Measurements from ENCODE around the gene FBXO41. TPM values are rescaled to one million over a fixed set of nuclear protein-coding genes. Genes with fewer than 3 reads are reported as not detected.
A peak's percentile ranks its signal among the peaks of the same experiment; 100 is the strongest.

FBXO41 gene
- total RNA-seq, 1 experiment from 2014 or later = 34.9 TPM

DNA sequence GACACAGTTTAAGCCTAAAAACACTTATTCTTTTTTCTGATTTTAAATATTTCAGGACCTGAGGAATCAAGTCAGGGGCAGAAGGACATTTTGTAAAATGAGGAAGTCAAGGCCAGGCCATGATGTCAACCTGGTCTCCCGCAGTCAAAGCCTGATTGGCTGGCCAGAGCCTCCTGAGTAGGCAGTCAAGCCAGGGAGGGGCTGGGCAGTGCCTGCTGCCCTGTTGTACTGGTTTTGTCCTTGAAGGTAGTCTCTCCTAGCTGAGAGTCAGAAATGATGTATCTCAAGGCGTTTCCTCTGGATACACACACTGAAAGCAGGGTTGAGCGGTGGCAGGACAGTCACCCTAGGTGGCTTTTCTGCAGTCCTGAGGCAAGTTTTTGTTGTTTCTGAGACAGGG lies 30.4 kb downstream of the FBXO41 start:
- no TSS peak for BruUV-seq (replicated peaks)
- ATAC-seq = peak; percentile 38
- POLR2A ChIA-PET = interaction anchor here (1.2 to 1.3 kb wide), 2 partner anchors 9 kb away, joined by 3 read pairs; no protein-coding TSS in a partner anchor

DNA sequence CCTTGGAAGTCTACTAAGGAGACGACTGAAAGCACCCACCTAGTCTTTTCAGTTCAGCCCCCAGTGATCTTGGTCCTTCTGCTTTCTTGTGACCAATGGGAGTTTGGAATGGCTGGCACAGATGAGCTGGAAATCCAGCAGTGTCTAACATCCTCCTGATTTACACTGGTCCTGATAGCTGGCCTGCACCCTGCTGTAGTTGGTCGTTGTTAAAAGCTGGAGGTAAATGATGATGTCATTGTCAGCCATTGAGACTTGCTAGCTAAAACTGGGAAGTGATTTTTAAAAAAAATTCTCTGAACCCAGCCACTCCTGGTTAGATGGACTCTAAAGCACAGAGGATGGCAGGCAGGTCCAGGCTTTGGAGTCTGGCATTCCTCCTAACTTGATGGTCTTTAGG lies 30.9 kb downstream of the FBXO41 start:
- no peak overlapping the region for H2AFZ ChIP-seq (ENCODE audit: low read depth, low read length, poor library complexity, severe bottlenecking)
- RAD21 ChIA-PET (ENCODE audit: low non-redundant PET in 1 of 2, low total read pairs in 2 of 2, uncharacterized antibody in 2 of 2, unreplicated experiment in 2 of 2) = no interaction called here
- no peak overlapping the region for H3K27ac ChIP-seq (ENCODE audit: low read depth, low read length)
- H3K79me2 ChIP-seq (ENCODE audit: insufficient read depth, low read length) = peaks cover 14% of the 10 kb centered on the region; the same call in 1 of the 2 replicates
- no peaks in the 10 kb centered on the region for H3K9me3 ChIP-seq (ENCODE audit: control insufficient read depth in 1 of 2, insufficient read depth in 1 of 2, low read depth in 1 of 2, low read length in 2 of 2)
- DNase-seq (ENCODE audit: low read depth, low spot score) (no peak), ATAC-seq (no peak)
- H3K9ac ChIP-seq (ENCODE audit: low read length) = no peak overlapping the region
- no peaks in the 10 kb centered on the region; the same call in 1 of the 2 replicates for H4K20me1 ChIP-seq (ENCODE audit: insufficient read depth)
- H3K9me2 ChIP-seq (ENCODE audit: insufficient read depth) = no peaks in the 10 kb centered on the region
- POLR2A ChIA-PET = interaction anchor here (1.2 to 1.3 kb wide), 2 partner anchors 9 to 10 kb away, joined by 3 read pairs; no protein-coding TSS in a partner anchor
- H3K4me1 ChIP-seq (ENCODE audit: control insufficient read depth in 1 of 2, insufficient read depth in 2 of 2, low read length in 2 of 2) = no peaks in the 10 kb centered on the region
- CTCF ChIA-PET = no interaction called here
- H3K4me2 ChIP-seq (ENCODE audit: low read length) = no peak overlapping the region
- no peak overlapping the region for H3K4me3 ChIP-seq (replicated peaks in 1 of 2; ENCODE audit: low read depth in 1 of 2, low read length in 2 of 2)
- BruUV-seq (replicated peaks) = no TSS peak
- peaks cover 40 to 43% of the 10 kb centered on the region in 2 experiments; a peak in 3 of 4 replicates for H3K36me3 ChIP-seq (ENCODE audit: control insufficient read depth in 1 of 2, insufficient read depth in 2 of 2, low read length in 2 of 2)
- H3K27me3 ChIP-seq (ENCODE audit: insufficient read depth, low read length) = no peaks in the 10 kb centered on the region
- intact Hi-C loops (cut with micrococcal nuclease) = no loop called here
- TF ChIP-seq, protein P1, sequence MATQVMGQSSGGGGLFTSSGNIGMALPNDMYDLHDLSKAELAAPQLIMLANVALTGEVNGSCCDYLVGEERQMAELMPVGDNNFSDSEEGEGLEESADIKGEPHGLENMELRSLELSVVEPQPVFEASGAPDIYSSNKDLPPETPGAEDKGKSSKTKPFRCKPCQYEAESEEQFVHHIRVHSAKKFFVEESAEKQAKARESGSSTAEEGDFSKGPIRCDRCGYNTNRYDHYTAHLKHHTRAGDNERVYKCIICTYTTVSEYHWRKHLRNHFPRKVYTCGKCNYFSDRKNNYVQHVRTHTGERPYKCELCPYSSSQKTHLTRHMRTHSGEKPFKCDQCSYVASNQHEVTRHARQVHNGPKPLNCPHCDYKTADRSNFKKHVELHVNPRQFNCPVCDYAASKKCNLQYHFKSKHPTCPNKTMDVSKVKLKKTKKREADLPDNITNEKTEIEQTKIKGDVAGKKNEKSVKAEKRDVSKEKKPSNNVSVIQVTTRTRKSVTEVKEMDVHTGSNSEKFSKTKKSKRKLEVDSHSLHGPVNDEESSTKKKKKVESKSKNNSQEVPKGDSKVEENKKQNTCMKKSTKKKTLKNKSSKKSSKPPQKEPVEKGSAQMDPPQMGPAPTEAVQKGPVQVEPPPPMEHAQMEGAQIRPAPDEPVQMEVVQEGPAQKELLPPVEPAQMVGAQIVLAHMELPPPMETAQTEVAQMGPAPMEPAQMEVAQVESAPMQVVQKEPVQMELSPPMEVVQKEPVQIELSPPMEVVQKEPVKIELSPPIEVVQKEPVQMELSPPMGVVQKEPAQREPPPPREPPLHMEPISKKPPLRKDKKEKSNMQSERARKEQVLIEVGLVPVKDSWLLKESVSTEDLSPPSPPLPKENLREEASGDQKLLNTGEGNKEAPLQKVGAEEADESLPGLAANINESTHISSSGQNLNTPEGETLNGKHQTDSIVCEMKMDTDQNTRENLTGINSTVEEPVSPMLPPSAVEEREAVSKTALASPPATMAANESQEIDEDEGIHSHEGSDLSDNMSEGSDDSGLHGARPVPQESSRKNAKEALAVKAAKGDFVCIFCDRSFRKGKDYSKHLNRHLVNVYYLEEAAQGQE (IDR thresholded peaks at IDR 0.05; ENCODE audit: low read depth) = no peak
- no peak for TF ChIP-seq POLR2AphosphoS5 (IDR thresholded peaks at IDR 0.05; ENCODE audit: low read depth, low read length)
- no peak for TF ChIP-seq RAD21 (IDR thresholded peaks at IDR 0.05; ENCODE audit: low read depth)
- TF ChIP-seq, protein P2, sequence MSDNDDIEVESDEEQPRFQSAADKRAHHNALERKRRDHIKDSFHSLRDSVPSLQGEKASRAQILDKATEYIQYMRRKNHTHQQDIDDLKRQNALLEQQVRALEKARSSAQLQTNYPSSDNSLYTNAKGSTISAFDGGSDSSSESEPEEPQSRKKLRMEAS (IDR thresholded peaks at IDR 0.05) = no peak
- TF ChIP-seq ZNF274 (IDR thresholded peaks at IDR 0.05; ENCODE audit: low read depth, low read length) = no peak
- TF ChIP-seq CEBPB (IDR thresholded peaks at IDR 0.05; ENCODE audit: low read depth) = no peak
- TF ChIP-seq, protein P3, sequence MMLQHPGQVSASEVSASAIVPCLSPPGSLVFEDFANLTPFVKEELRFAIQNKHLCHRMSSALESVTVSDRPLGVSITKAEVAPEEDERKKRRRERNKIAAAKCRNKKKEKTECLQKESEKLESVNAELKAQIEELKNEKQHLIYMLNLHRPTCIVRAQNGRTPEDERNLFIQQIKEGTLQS (IDR thresholded peaks at IDR 0.05) = no peak
- TF ChIP-seq ZFX (IDR thresholded peaks at IDR 0.05) = no peak
- TF ChIP-seq SRF (IDR thresholded peaks at IDR 0.05; ENCODE audit: low read depth) = no peak
- TF ChIP-seq TCF7L2 (IDR thresholded peaks at IDR 0.05; ENCODE audit: borderline replicate concordance, extremely low read depth, insufficient read depth, insufficient read length) = no peak
- TF ChIP-seq SP1 (IDR thresholded peaks at IDR 0.05; ENCODE audit: low read depth) = no peak
- TF ChIP-seq FOSL1 (IDR thresholded peaks at IDR 0.05; ENCODE audit: low read depth) = no peak

More for the DNA sequence above, 30.4 kb downstream of the FBXO41 start:
- no peak for DNase-seq (ENCODE audit: low read depth, low spot score)
- TF ChIP-seq POLR2AphosphoS5 (IDR thresholded peaks at IDR 0.05; ENCODE audit: low read depth, low read length) = 0 out of 2 replicates have a peak, but pooled peaks have one; percentile 1
- TF ChIP-seq, protein P4, sequence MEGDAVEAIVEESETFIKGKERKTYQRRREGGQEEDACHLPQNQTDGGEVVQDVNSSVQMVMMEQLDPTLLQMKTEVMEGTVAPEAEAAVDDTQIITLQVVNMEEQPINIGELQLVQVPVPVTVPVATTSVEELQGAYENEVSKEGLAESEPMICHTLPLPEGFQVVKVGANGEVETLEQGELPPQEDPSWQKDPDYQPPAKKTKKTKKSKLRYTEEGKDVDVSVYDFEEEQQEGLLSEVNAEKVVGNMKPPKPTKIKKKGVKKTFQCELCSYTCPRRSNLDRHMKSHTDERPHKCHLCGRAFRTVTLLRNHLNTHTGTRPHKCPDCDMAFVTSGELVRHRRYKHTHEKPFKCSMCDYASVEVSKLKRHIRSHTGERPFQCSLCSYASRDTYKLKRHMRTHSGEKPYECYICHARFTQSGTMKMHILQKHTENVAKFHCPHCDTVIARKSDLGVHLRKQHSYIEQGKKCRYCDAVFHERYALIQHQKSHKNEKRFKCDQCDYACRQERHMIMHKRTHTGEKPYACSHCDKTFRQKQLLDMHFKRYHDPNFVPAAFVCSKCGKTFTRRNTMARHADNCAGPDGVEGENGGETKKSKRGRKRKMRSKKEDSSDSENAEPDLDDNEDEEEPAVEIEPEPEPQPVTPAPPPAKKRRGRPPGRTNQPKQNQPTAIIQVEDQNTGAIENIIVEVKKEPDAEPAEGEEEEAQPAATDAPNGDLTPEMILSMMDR (IDR thresholded peaks at IDR 0.05 in 2 of 3, conservative IDR thresholded peaks at IDR 0.05 in 1 of 3; ENCODE audit: borderline replicate concordance in 1 of 3, insufficient read depth in 1 of 3, low read depth in 2 of 3, low read length in 2 of 3) = no peak
- Histone ChIP-seq H3K4me3 (replicated peaks in 1 of 2; ENCODE audit: low read depth in 1 of 2, low read length in 2 of 2) (no peak overlapping the region), H3K27ac (ENCODE audit: low read depth, low read length) (peak overlapping the region; percentile 10; the same call in 1 of the 2 replicates), H3K36me3 (ENCODE audit: control insufficient read depth in 1 of 2, insufficient read depth in 2 of 2, low read length in 2 of 2) (peaks cover 37 to 38% of the 10 kb centered on the region in 2 experiments; a peak in 3 of 4 replicates), H3K4me2 (ENCODE audit: low read length) (no peak overlapping the region), H3K79me2 (ENCODE audit: insufficient read depth, low read length) (peaks cover 10% of the 10 kb centered on the region; the same call in 1 of the 2 replicates), H3K9me2 (ENCODE audit: insufficient read depth) (no peaks in the 10 kb centered on the region), H3K9me3 (ENCODE audit: control insufficient read depth in 1 of 2, insufficient read depth in 1 of 2, low read depth in 1 of 2, low read length in 2 of 2) (no peaks in the 10 kb centered on the region), H4K20me1 (ENCODE audit: insufficient read depth) (no peaks in the 10 kb centered on the region; the same call in 1 of the 2 replicates), H3K4me1 (ENCODE audit: control insufficient read depth in 1 of 2, insufficient read depth in 2 of 2, low read length in 2 of 2) (no peaks in the 10 kb centered on the region), H3K27me3 (ENCODE audit: insufficient read depth, low read length) (no peaks in the 10 kb centered on the region), H3K9ac (ENCODE audit: low read length) (no peak overlapping the region), H2AFZ (ENCODE audit: low read depth, low read length, poor library complexity, severe bottlenecking) (no peak overlapping the region)
- ChIA-PET CTCF (no interaction called here), RAD21 (ENCODE audit: low non-redundant PET in 1 of 2, low total read pairs in 2 of 2, uncharacterized antibody in 2 of 2, unreplicated experiment in 2 of 2) (no interaction called here)
- intact Hi-C loops (cut with micrococcal nuclease) = no loop called here
